HG02973 (cell line): ENCODE measurements around the gene PHC2.

ENCODE experiments used
- ATAC-seq: cut with Tn5 transposase; IDR thresholded peaks from one replicate; pipeline ENCODE4 v1.9.1; 2021; ENCODE audit warnings: moderate library complexity; ENCODE audit not compliant: unreplicated experiment

PHC2 gene

GRCh38 chr1:33276573-33277298 is 154.2 kb downstream of the PHC2 start:
- ATAC-seq: no peak

DNA sequence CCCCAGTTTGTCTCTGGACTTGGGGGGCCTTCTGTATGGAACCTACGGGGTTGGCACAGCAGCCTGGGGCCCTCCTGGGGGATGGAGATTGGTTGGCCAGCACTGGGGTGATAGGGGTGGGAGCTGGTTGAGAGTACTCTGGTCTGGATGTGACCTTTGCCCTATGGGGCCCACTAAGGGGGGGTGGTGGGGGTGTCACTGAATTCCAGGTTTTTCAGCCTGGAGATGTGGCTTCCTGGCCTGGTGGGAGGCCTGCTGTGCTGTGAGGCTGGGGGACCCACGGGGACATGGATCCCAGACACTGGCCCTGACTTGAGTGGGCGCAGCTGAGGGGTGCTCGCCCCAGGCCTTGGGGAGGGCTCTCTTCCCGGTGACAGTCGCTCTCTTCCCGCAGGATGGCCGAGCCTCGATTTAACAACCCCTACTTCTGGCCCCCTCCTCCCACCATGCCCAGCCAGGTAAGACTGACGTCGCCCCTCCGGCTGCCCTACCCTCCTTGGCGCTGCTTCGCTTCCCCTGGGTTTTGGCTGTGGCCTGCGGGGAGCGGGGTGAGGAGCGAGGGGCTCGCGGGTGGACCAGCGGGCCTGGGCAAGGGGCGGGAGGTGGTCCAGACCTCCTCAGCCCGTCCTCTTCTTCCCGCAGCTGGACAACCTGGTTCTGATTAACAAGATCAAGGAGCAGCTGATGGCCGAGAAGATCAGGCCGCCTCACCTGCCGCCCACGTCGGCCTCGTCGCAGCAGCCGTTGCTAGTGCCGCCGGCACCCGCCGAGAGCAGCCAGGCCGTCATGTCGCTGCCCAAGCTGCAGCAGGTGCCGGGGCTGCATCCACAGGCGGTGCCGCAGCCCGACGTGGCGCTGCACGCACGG is 155.0 kb downstream of the PHC2 start:
- ATAC-seq: no peak

DNA sequence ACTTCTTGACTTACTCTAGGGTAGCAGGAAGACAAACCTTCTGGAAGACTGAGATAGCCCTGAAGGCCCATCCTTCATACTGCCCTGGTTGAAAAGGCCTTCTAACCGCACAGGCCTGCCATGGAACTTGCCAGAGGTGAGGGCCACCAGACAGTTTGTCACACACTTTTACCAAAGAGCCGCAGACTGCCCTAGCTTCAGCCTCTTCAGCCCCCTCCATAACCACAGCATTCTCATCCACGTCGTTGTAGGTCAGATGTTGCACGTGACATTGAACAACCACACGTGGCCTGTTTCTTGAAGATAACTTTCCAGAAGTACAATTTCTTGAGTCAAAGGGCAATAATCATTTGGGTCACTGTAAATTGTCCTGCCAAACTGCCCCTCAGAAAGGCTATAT is 155.7 kb downstream of the PHC2 start:
- ATAC-seq: no peak

GRCh38 chr1:33274446-33274845 is 156.4 kb downstream of the PHC2 start:
- ATAC-seq: no peak

GRCh38 chr1:33273961-33274371 is 156.9 kb downstream of the PHC2 start:
- no peak for ATAC-seq
